T-helper 2 cell treated with Interferon-gamma antibody and Interleukin-4, amounts not matched to agents 5 μg/mL and 100 μg/mL, for 36 hours (primary cell): ENCODE measurements around the gene SLC23A3.
A peak's percentile ranks its signal among the peaks of the same experiment; 100 is the strongest.

Source experiments
- DNase-seq: peaks from one replicate; pipeline ENCODE4 v3.0.0; 2021; ENCODE audit warnings: low spot score
- H3K27ac Mint-ChIP-seq: one replicate; pipeline ENCODE4 v1.8.0; 2021; ENCODE audit warnings: mild to moderate bottlenecking, mixed read lengths
- H3K27me3 Mint-ChIP-seq: one replicate; pipeline ENCODE4 v1.8.0; 2021; ENCODE audit warnings: low read depth, mixed read lengths
- H3K36me3 Mint-ChIP-seq: one replicate; pipeline ENCODE4 v1.8.0; 2021; ENCODE audit warnings: low read depth, mixed read lengths
- H3K4me1 Mint-ChIP-seq: one replicate; pipeline ENCODE4 v1.8.0; 2021; ENCODE audit warnings: low read depth, mixed read lengths
- H3K4me3 Mint-ChIP-seq: one replicate; pipeline ENCODE4 v1.8.0; 2022; ENCODE audit warnings: mild to moderate bottlenecking, moderate library complexity, mixed read lengths
- H3K9me3 Mint-ChIP-seq: one replicate; pipeline ENCODE4 v1.8.0; 2021; ENCODE audit warnings: mixed read lengths

SLC23A3 gene

GRCh38 chr2:219169930-219170654 is at the start of gene SLC23A3:
SLC23A3 (minus strand) TSS chr2:219170029; CDS start chr2:219169984, 45 bp downstream.
- H3K4me3 Mint-ChIP-seq, result no peak within 1 kb of the TSS
- peaks cover 11% of the 10 kb centered on the region for H3K4me1 Mint-ChIP-seq
- no peak within 1 kb of the TSS for H3K27ac Mint-ChIP-seq
- H3K36me3 Mint-ChIP-seq, result peaks cover 27% of the 10 kb centered on the region
- no peak for DNase-seq
- H3K9me3 Mint-ChIP-seq, result no peaks in the 10 kb centered on the region
- H3K27me3 Mint-ChIP-seq, result no peaks in the 10 kb centered on the region

GRCh38 chr2:219218732-219219701 is 49.2 kb upstream of the SLC23A3 start, which contains the start of gene ABCB6:
ABCB6 (minus strand) TSS chr2:219218958; CDS start chr2:219218673, 285 bp downstream.
- Mint-ChIP-seq H3K9me3 (no peaks in the 10 kb centered on the region), H3K27ac (peak within 1 kb of the TSS; percentile 86), H3K4me1 (peaks cover 23% of the 10 kb centered on the region), H3K27me3 (no peaks in the 10 kb centered on the region), H3K36me3 (peaks cover 41% of the 10 kb centered on the region), H3K4me3 (peak within 1 kb of the TSS; percentile 86)
- peak; percentile 84 for DNase-seq

GRCh38 chr2:219218217-219218731 is 48.4 kb upstream of the SLC23A3 start:
- Mint-ChIP-seq H3K27me3 (no peaks in the 10 kb centered on the region), H3K4me1 (peaks cover 23% of the 10 kb centered on the region), H3K27ac (peak overlapping the region; percentile 86), H3K36me3 (peaks cover 40% of the 10 kb centered on the region), H3K4me3 (peak overlapping the region; percentile 86), H3K9me3 (no peaks in the 10 kb centered on the region)
- DNase-seq, result no peak

- peaks cover 44% of the 10 kb centered on the region for H3K36me3 Mint-ChIP-seq
- no peaks in the 10 kb centered on the region for H3K27me3 Mint-ChIP-seq
Observed at GRCh38 chr2:219216535-219216915, 46.7 kb upstream of the SLC23A3 start.

GRCh38 chr2:219215871-219216534 is 46.2 kb upstream of the SLC23A3 start:
- Mint-ChIP-seq H3K27me3 (no peaks in the 10 kb centered on the region), H3K9me3 (no peaks in the 10 kb centered on the region), H3K4me3 (no peak overlapping the region), H3K27ac (no peak overlapping the region), H3K36me3 (peaks cover 39% of the 10 kb centered on the region), H3K4me1 (peaks cover 27% of the 10 kb centered on the region)
- no peak for DNase-seq

More at GRCh38 chr2:219216535-219216915, 46.7 kb upstream of the SLC23A3 start:
- H3K27ac Mint-ChIP-seq, result no peak overlapping the region
- H3K9me3 Mint-ChIP-seq, result no peaks in the 10 kb centered on the region
- H3K4me3 Mint-ChIP-seq, result peak overlapping the region; percentile 86
- peaks cover 23% of the 10 kb centered on the region for H3K4me1 Mint-ChIP-seq
- no peak for DNase-seq

GRCh38 chr2:219214786-219215185 is 45.0 kb upstream of the SLC23A3 start:
- Mint-ChIP-seq H3K9me3 (no peaks in the 10 kb centered on the region), H3K36me3 (peaks cover 38% of the 10 kb centered on the region), H3K27me3 (no peaks in the 10 kb centered on the region), H3K27ac (peak overlapping the region; percentile 45), H3K4me1 (peaks cover 28% of the 10 kb centered on the region), H3K4me3 (no peak overlapping the region)
- no peak for DNase-seq

GRCh38 chr2:219214141-219214540 is 44.3 kb upstream of the SLC23A3 start:
- Mint-ChIP-seq H3K27ac (no peak overlapping the region), H3K27me3 (no peaks in the 10 kb centered on the region), H3K36me3 (peaks cover 37% of the 10 kb centered on the region), H3K4me1 (peaks cover 31% of the 10 kb centered on the region), H3K4me3 (no peak overlapping the region), H3K9me3 (no peaks in the 10 kb centered on the region)
- DNase-seq, result no peak

- Mint-ChIP-seq H3K27ac (no peak overlapping the region), H3K4me3 (no peak overlapping the region), H3K9me3 (no peaks in the 10 kb centered on the region), H3K27me3 (no peaks in the 10 kb centered on the region), H3K36me3 (peaks cover 43% of the 10 kb centered on the region), H3K4me1 (peaks cover 33% of the 10 kb centered on the region)
- no peak for DNase-seq
Observed at GRCh38 chr2:219213486-219214071, 43.8 kb upstream of the SLC23A3 start.

GRCh38 chr2:219213026-219213415 is 43.2 kb upstream of the SLC23A3 start:
- peaks cover 37% of the 10 kb centered on the region for H3K4me1 Mint-ChIP-seq

GRCh38 chr2:219210886-219211362 is 41.1 kb upstream of the SLC23A3 start:
- H3K36me3 Mint-ChIP-seq, result peaks cover 41% of the 10 kb centered on the region
- H3K9me3 Mint-ChIP-seq, result no peaks in the 10 kb centered on the region
- H3K27ac Mint-ChIP-seq, result peak overlapping the region; percentile 84
- no peak overlapping the region for H3K4me3 Mint-ChIP-seq
- no peaks in the 10 kb centered on the region for H3K27me3 Mint-ChIP-seq
- DNase-seq, result no peak
- peaks cover 36% of the 10 kb centered on the region for H3K4me1 Mint-ChIP-seq

More at GRCh38 chr2:219213026-219213415, 43.2 kb upstream of the SLC23A3 start:
- Mint-ChIP-seq H3K4me3 (no peak overlapping the region), H3K27me3 (no peaks in the 10 kb centered on the region), H3K9me3 (no peaks in the 10 kb centered on the region), H3K36me3 (peaks cover 49% of the 10 kb centered on the region), H3K27ac (no peak overlapping the region)
- DNase-seq, result no peak

- H3K27me3 Mint-ChIP-seq, result no peaks in the 10 kb centered on the region
- no peaks in the 10 kb centered on the region for H3K9me3 Mint-ChIP-seq
- peaks cover 41% of the 10 kb centered on the region for H3K36me3 Mint-ChIP-seq
- peaks cover 36% of the 10 kb centered on the region for H3K4me1 Mint-ChIP-seq
- H3K4me3 Mint-ChIP-seq, result no peak overlapping the region
- peak overlapping the region; percentile 83 for H3K27ac Mint-ChIP-seq
- no peak for DNase-seq
Observed at GRCh38 chr2:219210196-219210885, 40.5 kb upstream of the SLC23A3 start.

GRCh38 chr2:219209236-219210195 is 39.7 kb upstream of the SLC23A3 start:
- Mint-ChIP-seq H3K27me3 (no peaks in the 10 kb centered on the region), H3K9me3 (peaks cover 1% of the 10 kb centered on the region), H3K4me3 (peak overlapping the region; percentile 35), H3K36me3 (peaks cover 38% of the 10 kb centered on the region), H3K4me1 (peaks cover 34% of the 10 kb centered on the region), H3K27ac (peak overlapping the region; percentile 83)
- no peak for DNase-seq
